ENCODE data around the gene SLC22A12.

The SLC22A12 gene

GRCh38 chr11:64624883-64625481 is 34.0 kb downstream of the SLC22A12 start:
- peak; percentile 2 for DNase-seq (ENCODE audit: low spot score)

GRCh38 chr11:64626637-64627036 is 35.6 kb downstream of the SLC22A12 start:
- no peak for DNase-seq (ENCODE audit: low spot score)

- no peak for DNase-seq (ENCODE audit: low spot score)
Observed at GRCh38 chr11:64627371-64627770, 36.4 kb downstream of the SLC22A12 start.

- no peak for DNase-seq (ENCODE audit: low spot score)
Observed at GRCh38 chr11:64628596-64628995, 37.6 kb downstream of the SLC22A12 start.

GRCh38 chr11:64629103-64629502 is 38.1 kb downstream of the SLC22A12 start:
- DNase-seq (ENCODE audit: low spot score) = no peak

- DNase-seq (ENCODE audit: low spot score) = no peak
Observed at GRCh38 chr11:64629796-64630562, 39.0 kb downstream of the SLC22A12 start.

- DNase-seq (ENCODE audit: low spot score) = no peak
Observed at GRCh38 chr11:64631675-64632074, 40.7 kb downstream of the SLC22A12 start.

- no peak for DNase-seq (ENCODE audit: low spot score)
Observed at GRCh38 chr11:64632237-64632636, 41.2 kb downstream of the SLC22A12 start.

- DNase-seq (ENCODE audit: low spot score) = no peak
Observed at GRCh38 chr11:64632654-64633053, 41.6 kb downstream of the SLC22A12 start.

GRCh38 chr11:64633555-64634159 is 42.6 kb downstream of the SLC22A12 start:
- DNase-seq (ENCODE audit: low spot score) = no peak

GRCh38 chr11:64637334-64638017 is 46.5 kb downstream of the SLC22A12 start:
- DNase-seq (ENCODE audit: low spot score) = no peak

- DNase-seq (ENCODE audit: low spot score) = no peak
Observed at GRCh38 chr11:64638018-64638665, 47.1 kb downstream of the SLC22A12 start.

- no peak for DNase-seq (ENCODE audit: low spot score)
Observed at GRCh38 chr11:64638829-64639228, 47.8 kb downstream of the SLC22A12 start.

GRCh38 chr11:64639885-64640284 is 48.9 kb downstream of the SLC22A12 start:
- no peak for DNase-seq (ENCODE audit: low spot score)

- no peak for DNase-seq (ENCODE audit: low spot score)
Observed at GRCh38 chr11:64641596-64642417, 50.8 kb downstream of the SLC22A12 start.

- no peak for DNase-seq (ENCODE audit: low spot score)
Observed at GRCh38 chr11:64642418-64642735, 51.4 kb downstream of the SLC22A12 start.

GRCh38 chr11:64642871-64643255 is 51.8 kb downstream of the SLC22A12 start:
- no peak for DNase-seq (ENCODE audit: low spot score)

- no peak for DNase-seq (ENCODE audit: low spot score)
Observed at GRCh38 chr11:64643256-64643881, 52.3 kb downstream of the SLC22A12 start.

- DNase-seq (ENCODE audit: low spot score) = no peak
Observed at GRCh38 chr11:64643920-64644646, 53.1 kb downstream of the SLC22A12 start.

GRCh38 chr11:64644647-64645275 is 53.7 kb downstream of the SLC22A12 start:
- DNase-seq (ENCODE audit: low spot score) = no peak

Measured in CD4-positive, alpha-beta T cell treated with Interleukin-2 at 100 ng/mL for 4 hours (primary cell).